HG02970 (cell line): ENCODE measurements around the gene KLF15.

Experiments used
- ATAC-seq: cut with Tn5 transposase; IDR thresholded peaks from one replicate; pipeline ENCODE4 v1.9.1; 2021; ENCODE audit warnings: mild to moderate bottlenecking, moderate library complexity, moderate number of reproducible peaks; ENCODE audit not compliant: unreplicated experiment, low FRiP score

KLF15 gene

GRCh38 chr3:126308394-126309125, 48.6 kb downstream of the KLF15 start:
- no peak for ATAC-seq

DNA sequence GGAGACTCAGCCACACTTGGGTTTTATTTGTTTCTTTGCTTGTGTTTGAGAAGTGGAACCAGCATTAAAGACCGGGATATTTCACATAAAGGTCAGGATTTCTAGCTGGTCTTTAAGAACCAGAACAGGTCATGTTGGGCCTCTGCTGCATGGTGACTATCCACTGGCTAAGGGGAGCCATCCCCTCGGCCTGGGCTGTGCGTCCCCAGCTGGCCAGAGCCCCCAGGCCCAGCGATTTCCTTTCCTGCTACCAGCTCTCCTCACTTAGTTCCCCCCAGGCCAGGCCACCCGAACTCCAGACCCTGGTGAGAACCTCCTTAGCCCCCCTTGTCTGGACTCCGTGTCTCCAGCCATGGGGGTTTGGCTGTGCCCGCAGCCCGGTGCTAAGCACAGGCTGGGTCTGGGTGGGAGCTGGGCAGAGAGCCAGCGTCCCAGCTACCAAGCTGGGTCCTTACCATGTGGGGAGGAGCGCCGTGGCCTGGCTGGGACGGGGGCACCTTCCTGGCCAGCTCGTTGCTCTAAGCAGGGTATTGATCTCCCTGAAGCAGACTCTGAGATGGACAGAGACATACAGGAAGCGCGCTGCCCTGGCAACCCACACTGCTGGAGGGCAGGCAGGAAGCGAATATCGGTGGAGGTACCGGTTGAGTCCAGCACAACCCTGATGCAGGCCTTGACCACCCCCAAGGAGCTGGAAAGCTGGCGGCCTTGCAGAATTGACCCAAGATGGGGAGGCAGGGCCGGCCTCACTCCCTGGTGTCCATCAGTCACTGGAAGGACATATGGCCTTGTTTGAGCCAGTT, 49.4 kb downstream of the KLF15 start:
- ATAC-seq, result no peak

DNA sequence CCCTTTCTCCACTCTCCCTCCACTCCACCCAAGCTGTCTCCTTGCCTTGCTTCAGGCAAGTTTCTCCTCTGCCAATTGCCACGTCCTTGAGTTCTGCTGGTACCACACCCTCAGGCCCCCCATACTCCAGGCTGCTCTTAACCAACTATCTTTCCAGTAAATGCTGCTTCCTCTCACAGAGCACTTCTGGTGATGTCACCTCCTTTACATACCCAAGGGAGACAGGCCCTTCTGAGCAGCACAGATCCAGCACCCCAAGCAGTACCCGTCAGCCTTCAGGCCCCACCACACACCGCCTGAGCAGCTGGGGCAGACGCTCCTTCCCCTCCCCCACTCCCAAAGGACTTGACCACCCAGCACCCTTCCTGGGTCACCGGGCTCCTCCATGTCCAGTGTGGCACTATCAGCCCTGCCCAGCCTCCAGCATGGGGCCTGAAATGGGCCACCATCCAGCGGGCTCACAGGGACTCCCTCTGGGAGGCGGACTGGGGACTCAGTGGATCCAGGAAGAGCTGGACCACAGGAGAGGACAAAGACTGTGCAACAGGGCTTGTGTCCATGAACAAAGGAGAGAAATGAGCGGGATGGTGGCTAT, 50.2 kb downstream of the KLF15 start:
- no peak for ATAC-seq

GRCh38 chr3:126306397-126306796, 50.8 kb downstream of the KLF15 start:
- ATAC-seq, result no peak

DNA sequence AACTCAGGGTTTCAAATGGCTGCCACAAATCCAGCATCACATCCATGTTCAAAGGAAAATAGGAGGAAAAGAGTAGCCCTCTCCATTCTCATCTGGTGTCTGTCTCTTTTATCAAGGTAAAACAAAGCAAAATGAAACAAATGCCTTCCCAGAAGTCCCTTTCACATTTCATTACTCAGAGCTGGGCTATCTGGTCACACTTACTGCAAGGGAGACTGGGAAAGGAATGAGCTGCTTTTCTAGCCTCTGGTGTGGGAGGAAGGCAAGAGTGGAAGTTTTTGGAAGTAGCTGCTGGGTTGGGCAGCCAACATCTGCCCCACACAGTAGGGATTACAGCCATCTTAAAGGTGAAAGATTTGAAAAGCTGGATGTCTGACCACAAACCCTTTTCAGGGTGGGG, 51.8 kb downstream of the KLF15 start:
- ATAC-seq, result no peak

DNA sequence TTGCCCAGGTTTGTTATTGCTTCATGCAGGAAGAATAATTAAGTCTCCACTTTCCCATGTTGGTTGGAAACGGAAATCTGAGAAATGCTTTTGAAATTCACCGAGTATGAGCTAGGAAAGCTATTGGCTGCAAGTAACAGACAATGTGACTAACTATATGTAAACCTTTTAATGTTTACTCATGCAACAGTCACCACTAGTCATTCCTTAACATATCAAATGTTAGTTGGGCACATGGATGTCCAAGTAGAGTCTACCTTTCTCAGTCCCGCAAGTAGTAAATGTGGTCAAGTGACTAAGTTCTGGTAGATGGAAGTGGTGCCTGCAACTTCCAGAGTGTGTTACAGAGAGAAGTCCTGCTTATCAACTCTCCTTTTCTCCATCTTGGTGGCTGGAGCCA, 52.5 kb downstream of the KLF15 start:
- no peak for ATAC-seq

GRCh38 chr3:126304291-126304690, 52.9 kb downstream of the KLF15 start:
- no peak for ATAC-seq

GRCh38 chr3:126303272-126303671, 53.9 kb downstream of the KLF15 start:
- ATAC-seq, result no peak

DNA sequence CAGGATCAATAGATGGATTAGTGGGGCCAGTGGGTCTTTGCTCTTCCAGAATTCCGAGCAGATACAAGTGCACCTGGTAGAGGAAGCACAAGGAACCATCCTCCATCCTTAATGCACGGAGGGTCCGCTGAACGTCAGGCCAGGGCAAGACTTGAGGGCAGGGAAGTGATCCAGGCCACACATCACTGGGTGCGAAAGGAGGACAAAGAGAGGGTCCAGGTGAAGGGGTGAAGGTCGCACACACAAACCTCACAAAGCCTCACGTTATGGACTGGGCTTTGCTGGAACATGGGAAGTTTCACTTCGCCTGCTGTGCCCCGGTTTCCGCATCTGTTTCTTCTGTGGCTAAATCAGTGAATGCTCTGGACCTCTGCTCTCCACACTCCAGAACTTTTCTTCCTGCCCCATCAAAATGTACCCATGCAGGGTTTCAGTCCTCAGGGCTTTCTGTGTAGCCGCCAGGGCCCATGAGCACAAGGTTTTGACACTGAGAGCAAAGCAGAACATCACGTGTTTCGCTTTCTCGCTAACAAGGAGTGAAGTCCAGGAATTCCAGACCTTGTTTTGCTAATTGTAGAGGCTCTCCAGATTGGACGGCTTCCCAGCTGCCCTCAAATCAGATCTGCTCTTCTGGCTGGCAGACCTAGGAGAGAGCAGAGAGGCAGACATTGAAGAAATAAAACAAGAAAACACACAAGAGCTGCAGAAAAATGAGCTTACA, 56.3 kb downstream of the KLF15 start:
- ATAC-seq, result no peak

- no peak for ATAC-seq
Measured at GRCh38 chr3:126300001-126300760, 57.0 kb downstream of the KLF15 start.

- ATAC-seq, result no peak
Measured at GRCh38 chr3:126295407-126295939, 61.7 kb downstream of the KLF15 start.

GRCh38 chr3:126294211-126294808, 62.9 kb downstream of the KLF15 start:
- ATAC-seq, result no peak

DNA sequence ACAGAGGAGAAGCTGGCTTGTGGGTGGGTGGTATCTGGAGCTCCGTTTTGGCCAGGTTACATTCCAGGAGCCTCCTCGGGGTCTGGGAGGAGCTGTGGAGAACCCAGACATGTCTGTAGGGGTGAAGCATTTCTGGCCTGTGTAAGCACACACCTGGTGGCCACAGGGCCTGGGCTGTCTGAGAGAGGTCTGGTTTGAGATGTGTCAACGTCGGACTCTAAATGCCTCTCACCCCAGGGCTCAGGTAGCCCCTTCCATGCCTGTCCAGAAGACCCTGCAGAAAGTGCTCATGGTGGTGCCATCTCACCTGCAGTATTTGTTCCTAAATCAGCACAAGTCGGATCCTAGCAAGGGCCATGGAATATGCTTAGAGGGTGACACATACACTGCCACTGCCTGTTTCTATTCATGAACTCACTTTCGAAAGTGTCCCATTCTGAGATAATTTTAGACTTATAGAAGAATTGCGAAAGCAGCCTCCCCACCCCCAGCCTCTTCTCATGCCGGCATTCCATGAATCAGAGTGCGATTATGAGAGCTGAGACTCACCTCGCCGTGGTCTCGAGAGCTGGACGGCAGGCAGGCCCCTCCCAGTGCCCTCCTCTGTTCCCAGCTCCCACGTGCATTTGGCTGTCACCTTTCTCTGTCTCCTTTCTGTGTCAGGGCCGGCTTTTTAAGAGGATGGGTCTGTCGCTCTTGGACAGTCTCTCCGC, 63.7 kb downstream of the KLF15 start:
- no peak for ATAC-seq
